Mesenchymal stem cell (in vitro differentiated cells and primary cell): ENCODE data around the gene TCEANC.
"Not testable (repeated sequence)": the region's sequence is repeated elsewhere in the genome, so short reads cannot be mapped to it uniquely, and the experiment has no call there.

ENCODE experiments used
- DNase-seq: peaks from one replicate; pipeline ENCODE4 v3.0.0-alpha.2; 2013
- H2AFZ ChIP-seq: one replicate; pipeline ENCODE4 v1.6.1; 2013; ENCODE audit warnings: low read depth, mild to moderate bottlenecking, control low read depth, inconsistent platforms, low read length, moderate library complexity
- H2AK5ac ChIP-seq: 2 replicates; pipeline ENCODE4 v1.6.1; 2013; ENCODE audit warnings: low read length, moderate library complexity, mild to moderate bottlenecking, inconsistent platforms; ENCODE audit not compliant: severe bottlenecking
- H2BK120ac ChIP-seq: one replicate; pipeline ENCODE4 v1.6.1; 2013; ENCODE audit warnings: low read depth, mild to moderate bottlenecking, inconsistent platforms, low read length, moderate library complexity
- H2BK12ac ChIP-seq, 2 experiments: one replicate each; pipeline ENCODE4 v1.6.1; 2013; ENCODE audit warnings: inconsistent platforms in 2 of 2, low read length in 2 of 2, mild to moderate bottlenecking in 2 of 2, moderate library complexity in 2 of 2, control low read depth in 1 of 2
- H2BK15ac ChIP-seq: one replicate; pipeline ENCODE4 v1.6.1; 2013; ENCODE audit warnings: mild to moderate bottlenecking, low read depth, inconsistent platforms; ENCODE audit not compliant: poor library complexity, severe bottlenecking
- H2BK5ac ChIP-seq: 2 replicates; pipeline ENCODE4 v1.6.1; 2013; ENCODE audit warnings: low read depth, mild to moderate bottlenecking, low read length, control low read depth, inconsistent platforms; ENCODE audit not compliant: poor library complexity, severe bottlenecking
- H3K14ac ChIP-seq, 2 experiments: one replicate each; pipeline ENCODE4 v1.6.1; 2013; ENCODE audit warnings: inconsistent platforms in 2 of 2, low read length in 2 of 2, control low read depth in 1 of 2, mild to moderate bottlenecking in 1 of 2, moderate library complexity in 1 of 2
- H3K18ac ChIP-seq, 2 experiments: one replicate each; pipeline ENCODE4 v1.6.1; 2013; ENCODE audit warnings: inconsistent platforms in 2 of 2, low read length in 2 of 2, control low read depth in 1 of 2, low read depth in 1 of 2, mild to moderate bottlenecking in 1 of 2
- H3K23ac ChIP-seq, 2 experiments: one replicate each; pipeline ENCODE4 v1.6.1; 2013; ENCODE audit warnings: inconsistent platforms in 2 of 2, low read length in 2 of 2, mild to moderate bottlenecking in 2 of 2, moderate library complexity in 2 of 2, control low read depth in 1 of 2
- H3K27ac ChIP-seq: 2 replicates; pipeline ENCODE4 v1.5.1; 2013; ENCODE audit warnings: mild to moderate bottlenecking, moderate library complexity, low read length, control low read depth, inconsistent platforms; ENCODE audit not compliant: poor library complexity, severe bottlenecking
- H3K27me3 ChIP-seq, 2 experiments: 2 replicates each; pipeline versions ENCODE4 v1.6.1 to v1.7.0; 2013; ENCODE audit warnings: low read length in 2 of 2, mild to moderate bottlenecking in 2 of 2, moderate library complexity in 2 of 2, control low read depth in 1 of 2, inconsistent platforms in 1 of 2; ENCODE audit not compliant: control insufficient read depth in 1 of 2, insufficient read depth in 1 of 2
- H3K36me3 ChIP-seq, 2 experiments: 2 replicates each; pipeline versions ENCODE4 v1.6.1 to v1.7.0; 2013; ENCODE audit warnings: low read length in 2 of 2, control low read depth in 1 of 2, inconsistent platforms in 1 of 2, low read depth in 1 of 2, mild to moderate bottlenecking in 1 of 2; ENCODE audit not compliant: insufficient read depth in 2 of 2, control insufficient read depth in 1 of 2
- H3K4ac ChIP-seq, 2 experiments: one replicate each; pipeline ENCODE4 v1.6.1; 2013; ENCODE audit warnings: inconsistent platforms in 2 of 2, low read length in 2 of 2, mild to moderate bottlenecking in 2 of 2, moderate library complexity in 2 of 2, control low read depth in 1 of 2, low read depth in 1 of 2
- H3K4me1 ChIP-seq: 2 replicates; pipeline ENCODE4 v1.6.1; 2013; ENCODE audit warnings: low read depth, low read length, control low read depth; ENCODE audit not compliant: control insufficient read depth, insufficient read depth
- H3K4me2 ChIP-seq: 2 replicates; pipeline ENCODE4 v1.6.1; 2013; ENCODE audit warnings: low read length, mild to moderate bottlenecking, inconsistent platforms; ENCODE audit not compliant: poor library complexity, severe bottlenecking
- H3K4me3 ChIP-seq, 2 experiments: 2 replicates each; pipeline versions ENCODE4 v1.5.1 to v1.7.0; 2013; ENCODE audit warnings: low read length in 2 of 2, mild to moderate bottlenecking in 2 of 2, control low read depth in 1 of 2, low read depth in 1 of 2; ENCODE audit not compliant: insufficient read depth in 1 of 2
- H3K79me1 ChIP-seq: replicated peaks from 2 replicates; pipeline ENCODE4 v1.6.1; 2013; ENCODE audit warnings: mild to moderate bottlenecking, control low read depth, low read length, inconsistent platforms; ENCODE audit not compliant: poor library complexity, severe bottlenecking
- H3K9ac ChIP-seq: 2 replicates; pipeline ENCODE4 v1.7.0; 2013; ENCODE audit warnings: mild to moderate bottlenecking, low read length, moderate library complexity
- H3K9me3 ChIP-seq: 2 replicates; pipeline ENCODE4 v1.7.0; 2013; ENCODE audit warnings: mild to moderate bottlenecking, low read length; ENCODE audit not compliant: control insufficient read depth
- H4K8ac ChIP-seq: one replicate; pipeline ENCODE4 v1.6.1; 2013; ENCODE audit warnings: inconsistent platforms, mild to moderate bottlenecking, low read length, moderate library complexity
- H4K91ac ChIP-seq: one replicate; pipeline ENCODE4 v1.6.1; 2013; ENCODE audit warnings: mild to moderate bottlenecking, low read length, inconsistent platforms
- WGBS: methylation state at CpG from one replicate; pipeline ENCODE4 v1.1.7; 2013; ENCODE audit warnings: mixed read lengths; 5-methylcytosine and 5-hydroxymethylcytosine counted together

The TCEANC gene

DNA sequence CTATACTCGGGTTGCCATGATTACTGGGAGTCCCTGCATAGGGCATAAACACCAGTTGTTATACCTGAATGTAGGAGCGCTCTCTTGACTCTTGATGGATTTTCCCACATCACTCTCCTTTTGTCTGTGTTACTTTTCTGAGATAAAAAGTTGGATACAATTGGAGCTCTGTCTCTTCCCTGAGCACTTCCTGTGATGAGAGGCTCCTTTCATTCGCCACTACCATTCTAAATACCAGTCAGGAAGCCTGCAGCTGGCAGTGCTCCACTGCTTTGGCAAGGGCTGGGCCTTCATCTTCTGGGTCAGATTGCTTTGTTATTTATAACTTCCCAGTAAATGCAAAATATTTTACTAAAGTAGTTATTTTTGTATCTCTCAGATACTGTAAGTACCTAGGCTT is 13.9 kb downstream of the TCEANC start:
- H2AK5ac ChIP-seq = no peak overlapping the region
- DNase-seq = no peak

DNA sequence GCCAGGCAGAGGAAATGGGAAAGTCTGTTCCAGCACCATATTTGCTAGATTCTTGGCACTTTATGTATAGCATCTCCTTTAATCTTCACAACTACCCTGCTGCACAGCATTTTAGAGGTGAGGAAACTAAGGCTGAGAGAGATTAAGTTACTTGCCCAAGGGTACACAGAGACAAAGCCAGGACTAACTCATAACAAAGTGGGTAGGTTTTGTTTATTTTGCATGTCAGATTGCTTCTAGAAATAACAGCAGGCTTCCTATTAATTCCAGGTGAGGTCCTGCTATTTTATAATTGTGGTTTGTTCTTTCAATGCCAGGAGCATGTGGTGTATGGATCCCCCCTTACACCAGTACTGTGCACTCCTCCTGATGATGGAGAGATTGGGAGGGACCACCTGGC is 15.0 kb downstream of the TCEANC start:
- Histone ChIP-seq H2BK15ac (no peak overlapping the region), H3K4me3 (no peak overlapping the region), H3K27ac (no peak overlapping the region), H4K91ac (no peak overlapping the region), H3K79me1 (no peaks in the 10 kb centered on the region), H2BK120ac (no peak overlapping the region), H3K9ac (no peak overlapping the region), H3K36me3 (peaks cover 0 to 7% of the 10 kb centered on the region in 2 experiments), H2BK12ac (peak overlapping the region in 1 of 2 experiments; percentile 31), H3K27me3 (peaks cover 0 to 30% of the 10 kb centered on the region in 2 experiments), H2BK5ac (no peak overlapping the region), H3K18ac (no peak overlapping the region), H3K4me1 (peaks cover 1% of the 10 kb centered on the region), H3K14ac (no peak overlapping the region), H3K9me3 (peaks cover 5% of the 10 kb centered on the region), H3K23ac (no peak overlapping the region), H4K8ac (no peak overlapping the region), H3K4ac (no peak overlapping the region), H2AFZ (no peak overlapping the region), H3K4me2 (no peak overlapping the region), H2AK5ac (no peak overlapping the region)
- no peak for DNase-seq

More for the DNA sequence above, 13.9 kb downstream of the TCEANC start:
- H2BK120ac ChIP-seq = no peak overlapping the region
- no peak overlapping the region for H2AFZ ChIP-seq
- no peaks in the 10 kb centered on the region for H3K79me1 ChIP-seq
- no peak overlapping the region for H2BK12ac ChIP-seq
- H3K9ac ChIP-seq = no peak overlapping the region
- H3K27me3 ChIP-seq = peaks cover 0 to 26% of the 10 kb centered on the region in 2 experiments
- no peak overlapping the region for H3K27ac ChIP-seq
- no peak overlapping the region for H3K23ac ChIP-seq
- 100% methylated on average over 1 of the region's 3 CpGs for WGBS
- no peak overlapping the region for H2BK15ac ChIP-seq
- H3K4me3 ChIP-seq = no peak overlapping the region
- no peak overlapping the region for H2BK5ac ChIP-seq
- H4K91ac ChIP-seq = no peak overlapping the region
- peaks cover 1% of the 10 kb centered on the region for H3K4me1 ChIP-seq
- no peak overlapping the region for H3K4me2 ChIP-seq
- peaks cover 5% of the 10 kb centered on the region for H3K9me3 ChIP-seq
- H4K8ac ChIP-seq = no peak overlapping the region
- no peak overlapping the region for H3K14ac ChIP-seq
- no peak overlapping the region for H3K4ac ChIP-seq
- no peak overlapping the region for H3K18ac ChIP-seq
- H3K36me3 ChIP-seq = peaks cover 0 to 7% of the 10 kb centered on the region in 2 experiments

DNA sequence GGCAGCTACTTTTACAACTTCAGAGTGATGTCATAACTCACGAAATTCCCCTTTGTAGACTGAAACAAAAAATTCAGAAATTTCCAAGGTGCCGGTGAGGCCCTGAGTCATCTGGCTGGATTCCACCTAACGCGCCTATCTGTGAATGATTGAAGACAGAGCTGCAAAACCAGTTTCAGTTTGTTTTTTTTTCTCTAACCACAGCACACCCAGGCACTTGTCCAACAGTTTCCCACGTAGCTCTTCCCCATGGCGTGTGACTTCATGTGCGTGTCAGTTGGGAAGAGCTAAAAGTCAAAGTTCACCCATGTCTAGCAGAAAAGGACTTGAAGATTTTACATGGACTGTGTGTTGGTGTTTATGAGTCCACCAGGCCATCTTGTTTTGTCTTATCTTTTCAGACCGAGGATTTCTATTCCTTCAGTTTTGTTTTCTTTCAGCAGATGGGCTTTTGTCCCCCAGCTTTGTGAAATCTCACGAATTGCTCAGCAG is 16.4 kb downstream of the TCEANC start:
- H2BK15ac ChIP-seq = no peak overlapping the region
- H3K9ac ChIP-seq = peak overlapping the region; percentile 72
- H4K8ac ChIP-seq = no peak overlapping the region
- no peak overlapping the region for H3K23ac ChIP-seq
- H2BK5ac ChIP-seq = no peak overlapping the region
- H3K4me2 ChIP-seq = no peak overlapping the region
- no peak overlapping the region for H2BK120ac ChIP-seq
- H3K4me3 ChIP-seq = no peak overlapping the region
- H3K9me3 ChIP-seq = peaks cover 5% of the 10 kb centered on the region
- H3K36me3 ChIP-seq = no peaks in the 10 kb centered on the region
- no peak overlapping the region for H3K18ac ChIP-seq
- H2AK5ac ChIP-seq = no peak overlapping the region
- H3K4ac ChIP-seq = no peak overlapping the region
- no peak overlapping the region for H4K91ac ChIP-seq
- peak; percentile 98 for DNase-seq
- H3K14ac ChIP-seq = no peak overlapping the region
- H2AFZ ChIP-seq = no peak overlapping the region
- peaks cover 1% of the 10 kb centered on the region for H3K4me1 ChIP-seq
- H3K79me1 ChIP-seq = no peaks in the 10 kb centered on the region
- peak overlapping the region; percentile 89 for H3K27ac ChIP-seq
- no peak overlapping the region for H2BK12ac ChIP-seq
- WGBS = 11% methylated on average over 6 of the region's 9 CpGs
- H3K27me3 ChIP-seq = peaks cover 0 to 35% of the 10 kb centered on the region in 2 experiments

DNA sequence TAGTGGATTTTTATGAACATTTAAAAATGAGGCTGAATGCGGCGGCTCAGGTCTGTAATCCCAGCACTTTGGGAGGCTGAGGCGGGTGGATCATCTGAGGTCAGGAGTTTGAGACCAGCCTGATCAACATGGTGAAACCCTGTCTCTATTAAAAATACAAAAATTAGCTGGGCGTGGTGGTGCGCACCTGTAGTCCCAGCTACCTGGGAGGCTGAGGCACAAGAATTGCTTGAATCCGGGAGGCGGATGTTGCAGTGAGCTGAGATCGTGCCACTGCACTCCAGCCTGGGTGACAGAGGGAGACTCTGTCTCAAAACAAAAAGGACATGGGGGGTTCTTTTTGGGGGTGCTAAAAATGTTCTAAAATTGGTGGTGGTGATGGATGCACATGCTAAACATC is 16.8 kb downstream of the TCEANC start:
- not testable (repeated sequence) for H3K4me1 ChIP-seq, H2BK15ac ChIP-seq, H2BK5ac ChIP-seq, H2AFZ ChIP-seq, H3K4me2 ChIP-seq, H3K23ac ChIP-seq, H3K9me3 ChIP-seq, H2BK12ac ChIP-seq, DNase-seq, H2AK5ac ChIP-seq, H3K79me1 ChIP-seq, H3K4me3 ChIP-seq, H3K4ac ChIP-seq, H2BK120ac ChIP-seq, H3K36me3 ChIP-seq, H3K14ac ChIP-seq, H3K18ac ChIP-seq, H4K8ac ChIP-seq, H4K91ac ChIP-seq
- H3K27me3 ChIP-seq = peaks cover 0 to 35% of the 10 kb centered on the region in 2 experiments
- WGBS = 98% methylated on average over 6 of the region's 8 CpGs
- H3K9ac ChIP-seq = peak overlapping the region; percentile 72
- H3K27ac ChIP-seq = peak overlapping the region; percentile 89
